GM21576 (cell line): ENCODE measurements around the gene ZFAND2A.
"Not testable (repeated sequence)": the region's sequence is repeated elsewhere in the genome, so short reads cannot be mapped to it uniquely, and the experiment has no call there.

Experiments
- ATAC-seq: cut with Tn5 transposase; IDR thresholded peaks from one replicate; pipeline ENCODE4 v1.9.1; 2021; ENCODE audit warnings: mild to moderate bottlenecking, moderate library complexity; ENCODE audit not compliant: unreplicated experiment

Gene ZFAND2A

DNA sequence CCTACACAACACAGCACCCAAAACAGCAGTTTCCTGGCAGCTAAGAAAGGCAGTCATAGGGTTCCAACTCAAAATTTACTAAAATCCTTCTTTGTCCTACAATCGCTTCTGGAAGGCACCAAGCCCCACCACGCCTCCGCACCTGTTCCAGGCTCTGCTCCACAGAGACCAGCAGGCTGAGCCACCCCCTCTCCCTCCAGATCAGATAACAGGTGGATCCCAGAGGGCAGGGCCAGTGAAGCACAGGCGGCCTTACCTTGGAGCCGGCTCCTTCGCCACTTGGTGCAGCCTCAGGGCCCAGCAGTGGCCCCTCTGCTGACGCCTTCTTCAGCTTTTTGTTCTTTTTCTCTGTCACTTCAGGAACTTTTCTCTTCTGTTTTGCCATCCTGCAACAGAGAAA, 33.0 kb downstream of the ZFAND2A start:
- ATAC-seq = no peak

GRCh38 chr7:1125603-1125969, 34.4 kb downstream of the ZFAND2A start:
- no peak for ATAC-seq

DNA sequence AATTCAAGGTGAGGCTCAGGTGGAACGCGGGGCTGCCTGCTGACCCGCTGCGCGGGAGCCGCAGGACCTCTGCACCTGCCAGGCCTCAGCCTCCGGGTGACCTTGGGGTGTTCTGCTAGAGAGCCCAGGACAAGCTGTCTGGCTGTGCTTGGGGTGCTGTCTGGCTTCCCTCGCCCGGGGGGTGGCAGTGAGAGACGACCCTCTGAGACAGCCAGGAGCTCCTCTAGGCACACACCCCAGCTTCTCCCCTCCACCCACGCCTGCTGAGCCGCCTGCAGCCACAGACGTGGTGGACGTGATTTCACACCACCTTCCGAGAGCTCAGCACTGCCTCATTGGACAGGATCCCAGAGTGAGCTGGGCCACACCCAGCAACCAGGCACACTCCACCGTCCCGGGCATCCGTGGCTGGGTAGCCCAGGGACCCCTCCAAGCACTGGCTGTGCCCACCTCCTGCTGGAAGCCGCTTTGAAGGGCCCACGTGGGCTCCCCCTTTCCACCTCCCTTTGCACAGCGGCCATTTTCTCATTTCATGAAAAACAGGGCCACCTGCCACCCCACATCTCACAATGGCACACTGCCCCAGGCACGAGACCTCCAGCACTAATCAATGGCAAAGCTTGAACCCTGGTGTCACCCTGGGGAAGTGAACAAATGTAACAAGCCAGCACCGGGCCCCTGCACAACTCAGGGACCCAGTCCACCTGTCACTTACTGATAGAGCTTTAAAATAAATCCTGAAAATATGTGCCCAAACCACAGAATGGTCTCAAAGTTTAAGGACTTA, 35.0 kb downstream of the ZFAND2A start:
- no peak for ATAC-seq

GRCh38 chr7:1124164-1124563, 35.8 kb downstream of the ZFAND2A start:
- ATAC-seq = no peak

DNA sequence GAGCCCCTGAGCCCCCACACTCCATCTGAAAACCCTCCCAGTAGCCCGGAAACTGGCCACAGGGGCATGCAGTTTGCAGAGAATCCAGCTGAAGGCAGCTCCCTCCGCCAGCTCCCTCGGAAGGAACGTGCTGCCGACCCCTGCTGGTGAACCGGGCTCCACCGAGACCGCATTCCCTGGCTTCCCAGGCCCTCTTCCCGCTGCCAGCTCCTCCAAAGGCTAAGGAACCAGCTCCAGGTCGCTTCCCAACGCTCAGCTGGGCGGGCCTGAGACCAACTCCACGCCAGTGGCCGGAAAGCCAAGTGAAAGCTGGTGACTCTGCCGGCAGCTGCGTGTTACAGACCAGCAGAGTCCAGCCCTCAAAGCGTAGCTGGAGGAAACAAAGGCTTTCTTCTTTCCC, 36.3 kb downstream of the ZFAND2A start:
- no peak for ATAC-seq

GRCh38 chr7:1122832-1123501, 37.0 kb downstream of the ZFAND2A start:
- no peak for ATAC-seq

GRCh38 chr7:1121886-1122831, 37.8 kb downstream of the ZFAND2A start:
- ATAC-seq = no peak

DNA sequence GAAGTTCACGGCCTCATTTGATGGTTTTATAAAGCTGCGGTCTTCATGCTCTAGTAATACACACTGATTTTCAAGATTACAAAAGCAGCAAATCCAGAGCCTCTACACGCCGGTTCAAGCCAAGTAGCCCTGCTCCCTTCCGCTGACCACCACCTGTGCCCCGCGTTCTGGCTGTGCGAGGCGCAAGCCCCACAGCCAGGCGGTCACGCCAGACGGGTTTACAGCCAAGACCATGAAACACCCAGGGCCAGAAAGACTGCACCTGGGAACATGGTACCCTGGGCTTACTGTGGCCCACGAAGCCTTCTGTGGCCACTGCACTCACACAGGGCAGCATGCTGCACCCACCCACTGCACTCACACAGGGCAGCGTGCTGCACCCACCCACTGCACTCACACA, 38.5 kb downstream of the ZFAND2A start:
- ATAC-seq = no peak

DNA sequence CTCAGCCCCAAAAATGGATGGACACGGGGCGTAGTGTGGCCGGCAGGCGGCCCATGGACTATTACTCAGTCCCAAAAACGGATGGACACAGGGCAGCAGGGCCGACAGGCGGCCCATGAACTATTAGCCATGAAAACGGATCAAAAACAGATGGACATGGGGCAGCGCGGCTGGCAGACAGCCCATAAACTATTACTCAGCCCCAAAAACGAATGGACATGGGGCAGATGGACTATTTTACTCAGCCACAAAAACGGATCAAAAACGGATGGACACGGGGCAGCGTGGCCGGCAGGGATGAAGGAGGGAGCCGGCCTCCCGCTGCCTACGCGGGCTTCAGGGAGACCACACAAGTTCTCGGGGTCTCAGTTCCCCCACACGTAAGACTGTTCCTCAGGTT, 39.2 kb downstream of the ZFAND2A start:
- no peak for ATAC-seq

DNA sequence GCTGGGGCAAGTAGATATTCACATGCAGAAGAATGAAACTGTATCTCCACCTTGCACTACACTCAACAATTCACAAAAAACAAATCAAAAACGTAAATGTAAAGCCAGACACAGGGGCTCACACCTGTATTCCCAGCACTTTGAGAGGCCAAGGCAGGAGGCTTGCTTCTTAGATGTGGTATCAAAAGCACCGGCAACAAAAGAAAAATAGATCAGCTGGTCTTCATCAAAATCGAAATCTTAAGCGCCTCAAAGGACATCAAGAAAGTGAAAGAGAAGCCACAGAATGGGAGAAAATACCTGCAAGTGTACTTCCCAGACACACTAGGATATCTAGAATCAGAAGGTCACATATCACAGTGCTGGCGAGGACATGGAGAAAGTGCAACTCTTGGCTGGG, 40.8 kb downstream of the ZFAND2A start:
- ATAC-seq = no peak

DNA sequence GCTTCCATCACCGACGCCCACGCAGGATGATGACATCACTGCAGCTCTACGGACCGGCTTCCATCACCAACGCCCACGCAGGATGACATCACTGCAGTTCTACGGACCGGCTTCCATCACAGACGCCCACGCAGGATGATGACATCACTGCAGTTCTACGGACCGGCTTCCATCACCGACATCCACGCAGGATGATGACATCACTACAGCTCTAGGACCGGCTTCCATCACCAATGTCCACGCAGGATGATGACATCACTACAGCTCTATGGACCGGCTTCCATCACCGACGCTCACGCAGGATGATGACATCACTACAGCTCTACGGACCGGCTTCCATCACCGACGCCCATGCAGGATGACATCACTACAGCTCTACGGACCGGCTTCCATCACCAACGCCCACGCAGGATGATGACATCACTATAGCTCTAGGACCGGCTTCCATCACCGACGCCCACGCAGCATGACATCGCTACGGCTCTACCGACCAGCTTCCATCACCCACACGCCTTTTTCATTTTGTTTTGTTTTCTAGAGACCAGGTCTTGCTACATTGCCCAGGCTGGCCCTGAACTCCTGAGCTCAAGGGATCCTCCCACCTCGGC, 42.6 kb downstream of the ZFAND2A start:
- ATAC-seq = no peak

GRCh38 chr7:1116383-1117008, 43.5 kb downstream of the ZFAND2A start:
- ATAC-seq = not testable (repeated sequence)

- not testable (repeated sequence) for ATAC-seq
Observed at GRCh38 chr7:1115171-1116045, 44.6 kb downstream of the ZFAND2A start.

DNA sequence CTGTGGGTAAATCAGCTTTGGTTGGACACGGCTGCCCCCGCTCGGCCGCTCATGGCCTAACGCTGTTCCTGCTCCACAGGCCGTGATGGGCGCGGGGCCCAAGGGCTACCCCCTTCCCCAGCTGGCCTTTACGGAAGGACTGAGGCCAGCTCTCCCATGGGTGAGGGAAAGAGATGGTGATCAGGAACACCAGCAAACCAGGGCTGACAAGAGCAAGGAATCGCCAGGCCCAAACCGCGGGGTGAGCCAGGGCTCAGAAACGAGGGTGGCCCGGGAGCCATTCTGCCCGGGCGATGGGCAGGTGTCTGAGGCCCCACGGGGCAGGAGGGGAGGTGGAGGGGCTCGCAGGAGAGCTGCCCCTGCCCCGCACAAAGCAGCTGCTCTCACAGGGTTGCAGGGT, 45.5 kb downstream of the ZFAND2A start:
- no peak for ATAC-seq

GRCh38 chr7:1114088-1114487, 45.9 kb downstream of the ZFAND2A start:
- no peak for ATAC-seq

GRCh38 chr7:1113548-1113885, 46.5 kb downstream of the ZFAND2A start:
- no peak for ATAC-seq

DNA sequence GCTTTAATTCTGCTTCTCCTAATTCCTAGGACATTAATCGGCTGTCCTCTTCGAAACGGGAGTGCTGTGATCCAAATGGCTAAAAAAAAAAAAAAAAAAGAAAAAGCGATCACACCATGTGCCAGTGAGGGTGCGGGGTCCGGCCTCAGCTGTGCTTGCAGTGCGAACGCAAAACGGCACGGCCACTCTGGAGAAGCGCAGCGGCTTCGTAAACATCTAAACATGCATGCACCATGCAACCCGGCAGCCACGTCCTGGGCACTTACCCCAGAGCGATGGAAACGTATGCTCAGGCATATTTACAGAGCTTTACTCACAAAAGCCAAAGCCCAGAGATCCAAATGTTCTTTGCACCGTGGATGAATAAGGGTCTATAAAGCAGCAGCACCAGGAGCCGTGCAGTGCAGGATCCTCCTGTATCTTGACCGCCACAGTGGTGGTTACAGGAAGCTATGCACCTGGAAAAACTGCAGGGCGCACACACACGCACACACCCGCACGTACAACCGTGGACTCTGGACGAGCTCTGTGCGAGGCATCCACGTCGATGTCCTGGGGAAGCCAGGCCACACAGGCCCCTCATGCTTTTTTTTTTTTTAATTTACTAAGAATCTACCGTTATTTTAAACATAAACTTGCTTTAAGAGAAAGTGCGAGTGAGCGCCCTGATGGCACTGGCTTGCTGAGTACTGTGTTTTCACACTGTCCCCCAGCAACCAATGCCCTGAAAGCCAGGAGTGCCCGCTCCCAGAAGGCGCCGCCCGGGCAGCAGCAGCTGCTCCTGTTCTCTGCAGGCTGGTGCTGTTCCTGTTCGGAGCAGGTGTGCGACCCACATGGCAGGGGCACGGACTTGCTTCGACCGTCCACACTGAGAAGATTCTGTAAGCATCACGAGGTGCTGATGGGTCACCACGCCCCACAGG, 47.1 kb downstream of the ZFAND2A start:
- no peak for ATAC-seq

DNA sequence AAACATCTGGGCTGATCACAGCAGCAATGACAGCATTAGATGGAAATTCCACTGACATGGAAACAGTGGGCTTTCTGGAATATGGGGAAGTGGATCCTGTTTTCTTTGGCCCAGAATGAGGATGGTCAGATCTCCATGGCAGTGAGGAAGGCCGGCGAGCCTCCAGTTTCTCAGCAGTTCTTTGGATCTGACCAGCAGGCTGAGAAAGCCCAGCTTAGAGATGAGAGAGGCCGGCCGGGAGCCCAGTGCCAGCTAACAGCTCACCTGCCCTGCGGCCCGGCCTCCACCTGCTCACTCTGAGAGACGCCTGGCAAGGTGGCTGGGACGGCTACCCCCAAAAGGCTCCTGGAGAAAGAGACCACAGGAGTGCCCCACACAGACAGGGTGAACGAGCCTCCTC, 47.9 kb downstream of the ZFAND2A start:
- no peak for ATAC-seq

DNA sequence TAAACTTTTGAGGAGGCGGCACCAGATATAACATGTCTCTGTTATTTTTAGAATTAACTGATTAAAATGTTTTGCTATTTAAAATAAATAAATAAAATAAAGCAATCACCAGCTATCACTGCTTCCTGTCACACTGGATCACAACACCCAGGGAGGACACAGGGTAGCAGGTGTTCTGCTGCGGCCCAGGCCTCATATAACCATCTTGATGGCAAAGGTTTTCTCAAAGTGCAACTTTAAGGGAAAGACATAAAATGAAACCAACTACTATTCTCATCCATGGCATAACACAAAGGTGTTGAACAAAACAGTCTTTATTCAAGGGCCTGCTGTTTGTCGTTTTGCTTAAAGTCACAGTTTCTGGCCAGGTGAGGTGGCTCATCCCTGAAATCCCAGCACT, 48.8 kb downstream of the ZFAND2A start:
- no peak for ATAC-seq
